PC-9 (cell line): ENCODE data around the gene MYO1A.

Experiments
- CTCF ChIP-seq: fragments of 200-600 bp; sonication (generic); conservative IDR thresholded peaks from 2 replicates; pipeline ENCODE4 v1.6.1; 2017; ENCODE audit warnings: mixed run types, antibody characterized with exemption, mild to moderate bottlenecking, moderate library complexity
- EZH2 ChIP-seq: fragments of 200-600 bp; sonication (generic); IDR thresholded peaks from 2 replicates; pipeline ENCODE4 v1.8.0; 2017; ENCODE audit warnings: antibody characterized with exemption, low read depth

GRCh38 chr12:57085999-57086492, 36.1 kb upstream of the MYO1A start:
- TF ChIP-seq CTCF (no peak), EZH2 (no peak)
